Mammary epithelial cell (primary cell): ENCODE measurements around the gene LIN9.

Source experiments
- EZH2 ChIP-seq: IDR thresholded peaks from 2 replicates; pipeline ENCODE4 v1.6.1; 2012; ENCODE audit warnings: low read length, inconsistent platforms, borderline replicate concordance
- TF ChIP-seq, protein P1 (sequence below), 2 donors: IDR thresholded peaks in 1 of 2; conservative IDR thresholded peaks in 1 of 2; 2 replicates each; pipeline ENCODE4 v1.5.1; 2011 to 2012; ENCODE audit warnings: inconsistent platforms in 2 of 2, low read length in 2 of 2, mild to moderate bottlenecking in 2 of 2, control low read depth in 1 of 2, low read depth in 1 of 2; ENCODE audit not compliant: insufficient read depth in 1 of 2; ENCODE audit errors: extremely low read depth in 1 of 2

DNA sequence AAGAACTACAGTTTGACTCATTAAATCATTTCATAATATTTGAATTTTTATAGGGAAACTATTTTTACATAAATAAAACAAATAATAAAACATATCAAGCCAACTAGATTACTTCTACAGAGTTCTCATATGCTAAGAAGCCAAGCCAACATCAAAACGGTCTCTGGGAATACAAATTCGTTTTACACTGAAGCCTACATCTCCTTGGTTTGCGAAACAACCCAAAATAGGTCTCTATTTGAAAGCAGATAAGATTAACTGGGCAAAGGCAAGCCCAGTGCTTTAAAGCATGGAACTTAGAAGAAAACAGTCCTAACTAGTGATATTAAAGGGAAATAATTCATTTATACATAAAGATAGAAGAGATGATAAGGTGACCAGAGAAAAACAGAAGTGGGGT is 60.2 kb downstream of the LIN9 start:
- TF ChIP-seq EZH2 = no peak
- TF ChIP-seq, protein P1, sequence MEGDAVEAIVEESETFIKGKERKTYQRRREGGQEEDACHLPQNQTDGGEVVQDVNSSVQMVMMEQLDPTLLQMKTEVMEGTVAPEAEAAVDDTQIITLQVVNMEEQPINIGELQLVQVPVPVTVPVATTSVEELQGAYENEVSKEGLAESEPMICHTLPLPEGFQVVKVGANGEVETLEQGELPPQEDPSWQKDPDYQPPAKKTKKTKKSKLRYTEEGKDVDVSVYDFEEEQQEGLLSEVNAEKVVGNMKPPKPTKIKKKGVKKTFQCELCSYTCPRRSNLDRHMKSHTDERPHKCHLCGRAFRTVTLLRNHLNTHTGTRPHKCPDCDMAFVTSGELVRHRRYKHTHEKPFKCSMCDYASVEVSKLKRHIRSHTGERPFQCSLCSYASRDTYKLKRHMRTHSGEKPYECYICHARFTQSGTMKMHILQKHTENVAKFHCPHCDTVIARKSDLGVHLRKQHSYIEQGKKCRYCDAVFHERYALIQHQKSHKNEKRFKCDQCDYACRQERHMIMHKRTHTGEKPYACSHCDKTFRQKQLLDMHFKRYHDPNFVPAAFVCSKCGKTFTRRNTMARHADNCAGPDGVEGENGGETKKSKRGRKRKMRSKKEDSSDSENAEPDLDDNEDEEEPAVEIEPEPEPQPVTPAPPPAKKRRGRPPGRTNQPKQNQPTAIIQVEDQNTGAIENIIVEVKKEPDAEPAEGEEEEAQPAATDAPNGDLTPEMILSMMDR (conservative IDR thresholded peaks at IDR 0.05 in 1 of 2, IDR thresholded peaks at IDR 0.05 in 1 of 2; ENCODE audit: extremely low read depth in 1 of 2, insufficient read depth in 1 of 2, low read depth in 1 of 2, low read length in 2 of 2) = no peak
